Upper lobe of right lung (tissue), 1 donor: ENCODE results near the gene COQ5. TPM values are rescaled to one million over a fixed set of nuclear protein-coding genes. Genes with fewer than 3 reads are reported as not detected.
"Not testable (repeated sequence)": the region's sequence is repeated elsewhere in the genome, so short reads cannot be mapped to it uniquely, and the experiment has no call there.

ENCODE experiments used
- ATAC-seq: fragments of 200-7000 bp; cut with Tn5 transposase; one replicate; pipeline ENCODE4 v1.9.1; 2020; ENCODE audit warnings: mild to moderate bottlenecking, moderate library complexity
- DNase-seq: peaks from one replicate; pipeline ENCODE4 v3.0.0-alpha.2; 2020
- H3K27ac ChIP-seq: fragments of 200-600 bp; one replicate; pipeline ENCODE4 v1.8.0; 2022
- H3K27me3 ChIP-seq: fragments of 200-600 bp; one replicate; pipeline ENCODE4 v1.8.0; 2022; ENCODE audit warnings: mild to moderate bottlenecking
- H3K36me3 ChIP-seq: fragments of 200-600 bp; one replicate; pipeline ENCODE4 v1.8.0; 2022
- H3K4me1 ChIP-seq: fragments of 200-600 bp; one replicate; pipeline ENCODE4 v1.8.0; 2022
- H3K4me3 ChIP-seq: fragments of 200-600 bp; one replicate; pipeline ENCODE4 v1.8.0; 2022; ENCODE audit warnings: mild to moderate bottlenecking
- H3K9me3 ChIP-seq: fragments of 200-600 bp; one replicate; pipeline ENCODE4 v1.8.0; 2022
- CTCF ChIP-seq: fragments of 200-600 bp; IDR thresholded peaks from one replicate; pipeline ENCODE4 v1.8.0; 2022; ENCODE audit warnings: antibody characterized with exemption
- intact Hi-C: fragments of 100-400 bp; cut with DNase I; formaldehyde crosslinking; loops from one replicate; pipeline ENCODE4 v1.11.0; 2022
- total RNA-seq: library from RNA; stranded (reverse); fragmentation: NEBNext Ultra II Directional; extraction: Animal tissue kit (Norgen Biotek cat#: 25700); gene quantifications from one replicate; pipeline ENCODE4 v1.2.1, GENCODE V29; 2021
- donor health status: DM: no; HTN: yes; CAD: no; lungs with severe emphysema.

Gene COQ5
- total RNA-seq, 1 donor from 2014 or later: 19.6 TPM

DNA sequence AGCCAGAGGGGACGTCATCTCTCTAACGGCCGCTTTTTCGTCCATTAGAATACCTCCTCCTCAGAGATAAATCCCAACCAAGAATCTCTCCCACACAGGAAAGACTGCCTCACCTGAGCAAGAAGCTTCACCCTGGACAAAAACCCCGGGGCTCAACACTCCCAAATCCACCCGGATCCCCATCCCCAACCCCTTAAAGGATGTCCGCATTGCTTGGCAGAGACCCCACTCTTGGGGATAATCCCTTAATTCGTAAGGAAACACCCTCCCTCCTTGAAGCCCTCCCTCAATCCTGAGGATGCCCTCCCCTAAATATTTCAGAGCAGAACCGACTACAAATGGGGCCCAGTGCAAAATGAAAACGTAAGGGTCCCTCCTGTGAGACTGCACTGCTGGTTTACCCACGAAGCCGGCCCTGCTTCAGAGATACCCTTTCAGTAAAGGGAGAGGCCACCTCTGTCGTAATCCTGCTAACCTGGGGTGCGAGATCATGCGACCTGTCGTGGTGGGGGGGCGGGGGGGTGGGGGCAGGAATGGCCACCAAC is 33.7 kb downstream of the COQ5 start:
- Histone ChIP-seq H3K27me3 (no peaks in the 10 kb centered on the region), H3K4me3 (peak overlapping the region; percentile 97), H3K9me3 (no peaks in the 10 kb centered on the region), H3K36me3 (peaks cover 16% of the 10 kb centered on the region), H3K27ac (peak overlapping the region; percentile 90), H3K4me1 (peaks cover 20% of the 10 kb centered on the region)
- TF ChIP-seq CTCF: no peak
- DNase-seq (no peak), ATAC-seq (no peak)
- intact Hi-C loops: no loop called here

DNA sequence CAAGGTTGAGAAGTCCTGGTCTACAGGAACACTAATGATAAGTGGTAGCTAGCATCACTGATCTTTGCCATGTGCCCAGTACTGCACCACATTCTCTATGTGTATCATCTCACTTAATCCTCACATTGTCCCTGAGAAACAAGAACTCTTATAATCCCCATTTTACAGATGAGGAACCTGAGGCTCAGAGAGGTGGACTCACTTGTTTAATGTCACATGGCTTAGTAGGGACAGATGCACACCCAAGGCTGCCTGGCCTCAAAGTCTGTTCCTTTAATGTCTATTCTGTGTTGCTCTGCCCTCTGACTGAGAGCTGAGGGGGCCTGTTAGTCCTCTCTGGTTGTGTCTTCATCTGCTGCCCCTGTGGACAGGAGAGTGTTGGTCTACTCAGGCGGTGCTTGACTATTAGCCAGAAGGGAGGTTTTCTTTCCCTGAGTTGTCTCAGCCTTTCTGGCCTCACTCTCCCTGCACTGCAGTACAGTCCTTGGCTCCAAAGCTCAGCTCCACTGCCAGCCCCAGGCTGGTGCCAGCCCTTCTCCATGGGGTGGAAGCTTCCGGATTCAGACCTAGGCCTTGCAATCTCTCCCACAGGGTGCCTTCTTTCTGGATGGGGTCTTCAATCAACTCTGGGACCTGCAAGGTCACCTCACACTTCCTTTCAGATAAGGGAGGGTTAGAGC is 38.0 kb downstream of the COQ5 start:
- DNase-seq (no peak), ATAC-seq (no peak)
- TF ChIP-seq CTCF: no peak
- no peaks in the 10 kb centered on the region for H3K9me3 ChIP-seq
- no peaks in the 10 kb centered on the region for H3K27me3 ChIP-seq
- H3K4me3 ChIP-seq: no peak overlapping the region
- H3K27ac ChIP-seq: no peak overlapping the region
- intact Hi-C loops: no loop called here
- peaks cover 9% of the 10 kb centered on the region for H3K4me1 ChIP-seq
- no peaks in the 10 kb centered on the region for H3K36me3 ChIP-seq

DNA sequence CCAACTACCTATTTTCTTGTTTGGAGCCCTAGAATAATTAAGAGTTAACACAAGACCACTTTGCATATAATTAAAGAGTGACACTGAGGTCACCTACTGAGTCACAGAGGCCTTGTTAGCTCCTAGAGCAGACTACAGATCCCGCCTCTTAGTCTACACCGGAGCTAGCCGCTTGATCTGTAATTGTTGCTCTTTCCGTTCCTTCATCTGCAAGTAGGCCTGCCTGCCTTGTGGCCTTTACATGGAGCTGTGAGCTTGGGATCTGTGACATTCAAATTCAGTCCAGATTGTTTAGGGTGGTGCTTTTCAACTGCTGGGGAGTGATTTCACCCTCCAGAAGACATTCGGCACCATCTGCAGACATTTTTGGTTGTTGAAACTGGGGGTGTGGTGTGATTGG is 38.6 kb downstream of the COQ5 start:
- ATAC-seq: no peak
- Histone ChIP-seq H3K4me1 (peaks cover 6% of the 10 kb centered on the region), H3K36me3 (no peaks in the 10 kb centered on the region), H3K27me3 (no peaks in the 10 kb centered on the region), H3K9me3 (no peaks in the 10 kb centered on the region), H3K27ac (no peak overlapping the region), H3K4me3 (no peak overlapping the region)
- DNase-seq: no peak
- intact Hi-C loops: no loop called here
- TF ChIP-seq CTCF: no peak

- DNase-seq: no peak
- Histone ChIP-seq H3K9me3 (no peaks in the 10 kb centered on the region), H3K4me1 (no peaks in the 10 kb centered on the region), H3K27me3 (no peaks in the 10 kb centered on the region), H3K4me3 (no peak overlapping the region), H3K27ac (no peak overlapping the region), H3K36me3 (no peaks in the 10 kb centered on the region)
- no peak for TF ChIP-seq CTCF
- intact Hi-C loops: no loop called here
- ATAC-seq: no peak
Observed at GRCh38 chr12:120489018-120489417, 39.9 kb downstream of the COQ5 start.

DNA sequence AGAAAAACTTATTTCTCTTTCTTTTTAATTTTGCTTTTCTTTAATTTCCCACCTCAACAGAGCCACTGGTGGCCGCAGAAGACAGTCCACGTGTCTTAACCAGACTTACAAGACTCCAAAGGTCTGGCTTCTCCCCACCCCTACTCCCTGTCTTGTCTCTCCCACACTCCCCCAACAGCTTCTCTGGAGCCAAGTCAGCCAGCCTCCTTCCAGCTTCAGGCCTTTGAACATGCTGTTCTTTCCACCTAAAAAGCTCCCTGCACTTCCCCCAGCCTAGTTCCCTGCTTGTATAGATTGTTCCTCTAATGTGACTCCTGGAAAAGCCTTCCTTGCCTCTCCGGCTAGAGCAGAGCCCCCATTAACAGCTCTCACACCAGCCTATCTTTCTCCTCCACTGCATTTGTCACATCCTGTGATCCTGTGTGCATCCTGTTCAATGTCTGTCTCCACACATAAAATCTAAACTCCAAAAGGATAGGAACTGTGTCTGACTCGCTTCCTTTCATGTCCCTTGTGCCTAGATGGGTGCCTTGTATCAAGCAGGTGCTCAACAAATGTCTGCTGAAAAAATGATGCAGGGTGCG is 40.8 kb downstream of the COQ5 start:
- ATAC-seq: no peak
- Histone ChIP-seq H3K27me3 (no peaks in the 10 kb centered on the region), H3K9me3 (no peaks in the 10 kb centered on the region), H3K36me3 (no peaks in the 10 kb centered on the region), H3K4me3 (no peak overlapping the region), H3K27ac (no peak overlapping the region), H3K4me1 (no peaks in the 10 kb centered on the region)
- intact Hi-C loops: no loop called here
- TF ChIP-seq CTCF: no peak
- DNase-seq: no peak

DNA sequence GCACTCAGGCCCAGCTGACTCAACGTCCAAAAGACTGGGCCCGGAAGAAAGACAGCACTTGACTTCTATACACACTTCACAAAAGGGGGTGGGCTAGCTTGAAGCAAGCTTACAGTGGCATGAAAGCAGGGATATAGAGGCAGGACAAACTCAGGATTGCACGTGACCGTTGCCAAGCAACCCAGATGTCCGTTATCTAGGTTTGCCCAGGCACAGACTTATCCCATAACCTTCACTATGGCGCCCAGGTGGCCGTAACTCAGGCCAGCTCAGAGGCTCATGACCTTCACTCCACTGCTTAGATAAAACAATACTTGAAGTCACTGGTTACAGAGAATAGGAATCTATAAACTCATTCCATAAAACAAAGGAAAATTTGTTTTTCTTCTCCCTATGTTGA is 41.4 kb downstream of the COQ5 start:
- H3K27ac ChIP-seq, DNase-seq, H3K36me3 ChIP-seq, H3K4me3 ChIP-seq, ATAC-seq, intact Hi-C loops, H3K9me3 ChIP-seq, H3K4me1 ChIP-seq, H3K27me3 ChIP-seq: not testable (repeated sequence)
